ENCODE data around the gene TNFRSF4.

DNA sequence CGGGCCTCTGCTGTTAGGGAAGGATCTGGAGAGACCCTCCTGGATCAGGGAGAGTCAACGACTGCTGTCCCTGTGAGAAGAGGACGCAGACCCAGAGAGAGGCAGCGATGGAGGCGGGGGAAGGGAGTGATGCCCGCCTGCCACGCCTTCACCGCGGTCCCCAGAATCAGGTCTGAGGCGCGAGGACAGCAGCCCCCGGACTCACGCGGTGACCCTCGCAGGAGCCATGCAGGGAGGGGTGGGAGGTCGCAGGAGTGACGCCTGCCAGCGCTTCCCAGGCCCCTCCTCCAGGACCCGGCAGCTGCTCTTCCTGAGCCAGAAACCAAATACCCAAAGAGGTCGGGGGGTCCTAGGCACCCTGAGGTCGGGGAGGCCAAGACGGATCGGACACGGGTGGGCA lies 6.2 kb upstream of the TNFRSF4 start:
- TF ChIP-seq, protein P1, sequence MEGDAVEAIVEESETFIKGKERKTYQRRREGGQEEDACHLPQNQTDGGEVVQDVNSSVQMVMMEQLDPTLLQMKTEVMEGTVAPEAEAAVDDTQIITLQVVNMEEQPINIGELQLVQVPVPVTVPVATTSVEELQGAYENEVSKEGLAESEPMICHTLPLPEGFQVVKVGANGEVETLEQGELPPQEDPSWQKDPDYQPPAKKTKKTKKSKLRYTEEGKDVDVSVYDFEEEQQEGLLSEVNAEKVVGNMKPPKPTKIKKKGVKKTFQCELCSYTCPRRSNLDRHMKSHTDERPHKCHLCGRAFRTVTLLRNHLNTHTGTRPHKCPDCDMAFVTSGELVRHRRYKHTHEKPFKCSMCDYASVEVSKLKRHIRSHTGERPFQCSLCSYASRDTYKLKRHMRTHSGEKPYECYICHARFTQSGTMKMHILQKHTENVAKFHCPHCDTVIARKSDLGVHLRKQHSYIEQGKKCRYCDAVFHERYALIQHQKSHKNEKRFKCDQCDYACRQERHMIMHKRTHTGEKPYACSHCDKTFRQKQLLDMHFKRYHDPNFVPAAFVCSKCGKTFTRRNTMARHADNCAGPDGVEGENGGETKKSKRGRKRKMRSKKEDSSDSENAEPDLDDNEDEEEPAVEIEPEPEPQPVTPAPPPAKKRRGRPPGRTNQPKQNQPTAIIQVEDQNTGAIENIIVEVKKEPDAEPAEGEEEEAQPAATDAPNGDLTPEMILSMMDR (conservative IDR thresholded peaks at IDR 0.05) = no peak
- no peak for TF ChIP-seq ZFX (IDR thresholded peaks at IDR 0.05)
